IMR-90 (cell line): ENCODE measurements around the gene FUT7. TPM values are rescaled to one million over a fixed set of nuclear protein-coding genes. Genes with fewer than 3 reads are reported as not detected.

Experiments
- ATAC-seq: fragments of 200-7000 bp; cut with Tn5 transposase; 2 replicates; pipeline ENCODE4 v1.9.1; 2020; ENCODE audit warnings: low read depth, mild to moderate bottlenecking, moderate library complexity
- BruUV-seq: library from RNA; stranded (reverse); fragments of 400-500 nt; replicated peaks from 2 replicates; lab custom pipeline; 2021; lab: Mats Ljungman, UMichigan
- CTCF ChIA-PET: fragments of 300-600 bp; formaldehyde crosslinking; extraction: SDS; loops from one replicate; lab custom pipeline; 2021; ENCODE audit warnings: antibody characterized with exemption; lab: Yijun Ruan, JAX
- POLR2A ChIA-PET: fragments of 300-600 bp; sonication (Branson Sonifier 250); formaldehyde crosslinking; loops from one replicate; lab custom pipeline; 2022; ENCODE audit warnings: antibody characterized with exemption; ENCODE audit not compliant: unreplicated experiment; lab: Charles Lee
- DNase-seq: peaks from one replicate; pipeline ENCODE4 v3.0.0; 2013
- H2AFZ ChIP-seq: replicated peaks from 2 replicates; pipeline ENCODE3; 2013; ENCODE audit warnings: low read length, mild to moderate bottlenecking; ENCODE audit not compliant: poor library complexity
- H2AK5ac ChIP-seq: 2 replicates; pipeline ENCODE4 v1.6.1; 2013; ENCODE audit warnings: low read depth, low read length, inconsistent platforms
- H2AK9ac ChIP-seq: replicated peaks from 2 replicates; pipeline ENCODE3; 2013; ENCODE audit warnings: mild to moderate bottlenecking, low read depth, low read length, moderate library complexity; ENCODE audit not compliant: poor library complexity
- H2BK120ac ChIP-seq: 2 replicates; pipeline ENCODE4 v1.6.1; 2013; ENCODE audit warnings: low read depth, low read length, inconsistent platforms
- H2BK15ac ChIP-seq: 3 replicates; pipeline ENCODE4 v1.6.1; 2013; ENCODE audit warnings: low read depth, low read length, inconsistent platforms
- H2BK20ac ChIP-seq: 2 replicates; pipeline ENCODE4 v1.6.1; 2013; ENCODE audit warnings: low read depth, mild to moderate bottlenecking, inconsistent platforms, low read length, moderate library complexity
- H2BK5ac ChIP-seq: 2 replicates; pipeline ENCODE4 v1.6.1; 2013; ENCODE audit warnings: mild to moderate bottlenecking, low read depth, low read length, inconsistent platforms; ENCODE audit not compliant: poor library complexity, severe bottlenecking
- H3K14ac ChIP-seq: replicated peaks from 2 replicates; pipeline ENCODE4 v1.6.1; 2013; ENCODE audit warnings: low read depth, low read length, inconsistent platforms
- H3K18ac ChIP-seq: 2 replicates; pipeline ENCODE4 v1.6.1; 2013; ENCODE audit warnings: low read depth, low read length, control low read depth
- H3K23ac ChIP-seq: 2 replicates; pipeline ENCODE4 v1.6.1; 2013; ENCODE audit warnings: low read depth, low read length, inconsistent platforms
- H3K27ac ChIP-seq: 2 replicates; pipeline ENCODE4 v1.5.1; 2013; ENCODE audit warnings: mild to moderate bottlenecking, control low read depth, low read length; ENCODE audit not compliant: insufficient read depth
- H3K27me3 ChIP-seq: 2 replicates; pipeline ENCODE4 v1.6.1; 2013; ENCODE audit warnings: low read length; ENCODE audit not compliant: control insufficient read depth, insufficient read depth
- H3K36me3 ChIP-seq: 2 replicates; pipeline ENCODE4 v1.6.1; 2013; ENCODE audit warnings: low read length, mixed read lengths; ENCODE audit not compliant: control insufficient read depth, insufficient read depth
- H3K4ac ChIP-seq: 2 replicates; pipeline ENCODE4 v1.6.1; 2013; ENCODE audit warnings: low read depth, low read length, inconsistent platforms
- H3K4me1 ChIP-seq: 2 replicates; pipeline ENCODE4 v1.6.1; 2013; ENCODE audit warnings: low read length, mixed read lengths; ENCODE audit not compliant: control insufficient read depth, insufficient read depth
- H3K4me2 ChIP-seq: 2 replicates; pipeline ENCODE4 v1.6.1; 2013; ENCODE audit warnings: low read depth, mild to moderate bottlenecking, control low read depth, low read length, moderate library complexity
- H3K4me3 ChIP-seq: 2 replicates; pipeline ENCODE4 v1.5.1; 2013; ENCODE audit warnings: low read depth, mild to moderate bottlenecking, control low read depth, low read length, moderate library complexity; ENCODE audit not compliant: insufficient read depth
- H3K56ac ChIP-seq: 2 replicates; pipeline ENCODE4 v1.6.1; 2013; ENCODE audit warnings: low read length, inconsistent platforms; ENCODE audit not compliant: insufficient read depth; ENCODE audit errors: extremely low read depth
- H3K79me1 ChIP-seq, 2 experiments: 2 replicates each; pipeline ENCODE4 v1.6.1; 2013; ENCODE audit warnings: low read length in 2 of 2, inconsistent platforms in 1 of 2, low read depth in 1 of 2
- H3K9ac ChIP-seq: 2 replicates; pipeline ENCODE4 v1.6.1; 2013; ENCODE audit warnings: low read depth, low read length, control low read depth
- H3K9me1 ChIP-seq: 2 replicates; pipeline ENCODE4 v1.6.1; 2013; ENCODE audit warnings: low read length, inconsistent platforms; ENCODE audit not compliant: insufficient read depth
- H3K9me3 ChIP-seq: 2 replicates; pipeline ENCODE4 v1.6.1; 2013; ENCODE audit warnings: low read length; ENCODE audit not compliant: control insufficient read depth, insufficient read depth
- H4K20me1 ChIP-seq: 2 replicates; pipeline ENCODE4 v1.6.1; 2013; ENCODE audit warnings: low read length, inconsistent platforms; ENCODE audit not compliant: insufficient read depth
- H4K5ac ChIP-seq: 2 replicates; pipeline ENCODE4 v1.6.1; 2013; ENCODE audit warnings: mild to moderate bottlenecking, low read depth, low read length, control low read depth
- H4K8ac ChIP-seq, 2 experiments: 2 replicates each; pipeline ENCODE4 v1.6.1; 2013; ENCODE audit warnings: low read depth in 2 of 2, low read length in 2 of 2, control low read depth in 1 of 2, inconsistent platforms in 1 of 2
- H4K91ac ChIP-seq: 2 replicates; pipeline ENCODE4 v1.6.1; 2013; ENCODE audit warnings: low read depth, low read length, inconsistent platforms; ENCODE audit not compliant: insufficient read depth
- BHLHE40 ChIP-seq: fragments of 150-350 bp; IDR thresholded peaks from 2 replicates; pipeline ENCODE4 v1.6.1; 2016; ENCODE audit warnings: mild to moderate bottlenecking, low read depth, low read length
- CEBPB ChIP-seq: IDR thresholded peaks from 2 replicates; pipeline ENCODE4 v1.6.1; 2012; ENCODE audit warnings: low read depth, low read length, improper control_type of control experiment
- CHD1 ChIP-seq: IDR thresholded peaks from 2 replicates; pipeline ENCODE4 v1.6.1; 2012; ENCODE audit warnings: low read depth, low read length, improper control_type of control experiment
- FOS ChIP-seq: fragments of 150-350 bp; IDR thresholded peaks from 2 replicates; pipeline ENCODE4 v1.6.1; 2016; ENCODE audit warnings: low read depth, low read length
- MAFK ChIP-seq: IDR thresholded peaks from 2 replicates; pipeline ENCODE4 v1.6.1; 2012; ENCODE audit warnings: low read depth, low read length, improper control_type of control experiment
- MAZ ChIP-seq: IDR thresholded peaks from 2 replicates; pipeline ENCODE4 v1.6.1; 2012; ENCODE audit warnings: low read depth, mild to moderate bottlenecking, low read length, improper control_type of control experiment, moderate library complexity, borderline replicate concordance
- MXI1 ChIP-seq: IDR thresholded peaks from 2 replicates; pipeline ENCODE4 v1.6.1; 2012; ENCODE audit warnings: low read depth, mild to moderate bottlenecking, low read length, moderate library complexity, borderline replicate concordance
- NFE2L2 ChIP-seq: fragments of 150-350 bp; IDR thresholded peaks from 2 replicates; pipeline ENCODE4 v1.6.1; 2016; ENCODE audit warnings: low read depth, mild to moderate bottlenecking, low read length
- POLR2A ChIP-seq: IDR thresholded peaks from 2 replicates; pipeline ENCODE4 v1.6.1; 2012; ENCODE audit warnings: mild to moderate bottlenecking, low read depth, low read length
- RAD21 ChIP-seq: IDR thresholded peaks from 2 replicates; pipeline ENCODE4 v1.6.1; 2012; ENCODE audit warnings: low read length, improper control_type of control experiment
- RCOR1 ChIP-seq: IDR thresholded peaks from 2 replicates; pipeline ENCODE4 v1.6.1; 2012; ENCODE audit warnings: mild to moderate bottlenecking, low read length, improper control_type of control experiment; ENCODE audit not compliant: insufficient replicate concordance
- RFX5 ChIP-seq: IDR thresholded peaks from 2 replicates; pipeline ENCODE4 v1.8.0; 2012; ENCODE audit warnings: low read depth, mild to moderate bottlenecking, low read length, moderate library complexity
- SMC3 ChIP-seq: fragments of 150-350 bp; IDR thresholded peaks from 2 replicates; pipeline ENCODE4 v1.6.1; 2016; ENCODE audit warnings: low read depth, mild to moderate bottlenecking, antibody characterized with exemption, low read length, moderate library complexity
- WGBS, 2 experiments: methylation state at CpG; one replicate each; pipeline versions ENCODE4 v1.1.5 to v1.1.7; 2013; ENCODE audit warnings: missing lambda C conversion rate in 2 of 2; ENCODE audit not compliant: insufficient read length in 1 of 2; ENCODE audit errors: extremely low coverage in 2 of 2; 5-methylcytosine and 5-hydroxymethylcytosine counted together
- dilution Hi-C: fragments of 300-500 bp; cut with HindIII; formaldehyde crosslinking; loops from one replicate; pipeline ENCODE4 v1.14.3; 2018; ENCODE audit warnings: low sequenced_read_pairs; ENCODE audit not compliant: unreplicated experiment
- in situ Hi-C: fragments of 300-500 bp; cut with MboI; formaldehyde crosslinking; loops from 3 replicates; pipeline ENCODE4 v1.14.3; 2019; ENCODE audit warnings: low sequenced_read_pairs, inconsistent platforms, mixed read lengths
- intact Hi-C: fragments of 100-400 bp; cut with micrococcal nuclease; formaldehyde crosslinking; loops from 2 replicates; pipeline ENCODE4 v1.10.0; 2022
- polyA plus RNA-seq, 3 experiments: library from polyadenylated mRNA; depleted of rRNA; stranded (reverse); fragments of >200 nt; gene quantifications; 2 replicates each; pipeline ENCODE4 v1.2.3, GENCODE V29; 2012; ENCODE audit warnings: low replicate concordance in 1 of 3
- total RNA-seq: library from RNA; depleted of rRNA; stranded (reverse); fragments of >200 nt; gene quantifications from 2 replicates; pipeline ENCODE4 v1.2.3, GENCODE V29; 2012
- TF ChIP-seq, protein P1 (sequence below): fragments of 150-350 bp; IDR thresholded peaks from 2 replicates; pipeline ENCODE4 v1.6.1; 2016; ENCODE audit warnings: low read depth, mild to moderate bottlenecking, low read length, moderate library complexity, borderline replicate concordance
- TF ChIP-seq, protein P2 (sequence below): conservative IDR thresholded peaks from 2 replicates; pipeline ENCODE4 v1.5.1; 2012; ENCODE audit warnings: mild to moderate bottlenecking, low read depth, low read length, improper control_type of control experiment
- TF ChIP-seq, protein P3 (sequence below): fragments of 150-350 bp; IDR thresholded peaks from 2 replicates; pipeline ENCODE4 v1.6.1; 2017; ENCODE audit warnings: mild to moderate bottlenecking, antibody characterized with exemption, low read length, low read depth

The FUT7 gene
- total and polyA plus RNA-seq, 2 of the 4 experiments (the other 2 are of a cell fraction) = not detected

DNA sequence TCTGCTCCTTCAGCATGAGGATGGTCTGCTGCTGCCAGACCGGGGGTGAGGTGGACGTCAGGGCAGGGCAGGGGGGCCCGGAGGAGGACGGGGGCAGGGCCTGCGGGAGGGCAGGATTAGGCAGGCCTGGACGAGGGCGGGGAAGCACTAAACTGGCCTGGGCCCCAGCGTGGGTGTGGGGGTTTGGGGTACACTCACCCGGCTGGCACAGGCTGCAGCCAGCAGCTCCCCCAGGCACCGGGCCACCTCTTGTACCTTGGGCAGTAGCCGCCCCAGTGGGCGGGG lies 32.9 kb upstream of the FUT7 start:
- no TSS peak for BruUV-seq
- Histone ChIP-seq H2BK15ac (no peak overlapping the region), H3K4ac (no peak overlapping the region), H3K14ac (no peak overlapping the region), H2BK120ac (no peak overlapping the region), H3K9me3 (no peaks in the 10 kb centered on the region), H3K56ac (no peak overlapping the region), H3K4me3 (no peak overlapping the region), H3K18ac (no peak overlapping the region), H3K4me2 (no peak overlapping the region), H4K8ac (no peak overlapping the region), H3K23ac (no peak overlapping the region), H3K79me1 (peaks cover 2 to 11% of the 10 kb centered on the region in 2 experiments), H3K9ac (no peak overlapping the region), H3K27me3 (no peaks in the 10 kb centered on the region; the same call in 1 of the 2 replicates), H2BK5ac (no peak overlapping the region), H4K20me1 (no peaks in the 10 kb centered on the region), H4K91ac (no peak overlapping the region), H3K36me3 (no peaks in the 10 kb centered on the region), H4K5ac (no peak overlapping the region), H2AK5ac (no peak overlapping the region), H2AK9ac (no peak overlapping the region), H2BK20ac (no peak overlapping the region), H3K4me1 (peaks cover 3% of the 10 kb centered on the region; the same call in 1 of the 2 replicates), H2AFZ (no peak overlapping the region), H3K9me1 (no peaks in the 10 kb centered on the region), H3K27ac (no peak overlapping the region)
- ChIA-PET POLR2A (no interaction called here), CTCF (interaction anchor here (1.2 kb wide), 2 partner anchors 9 to 18 kb away, joined by 4 read pairs; partner anchors contain the start of gene NPDC1)
- DNase-seq = no peak
- intact Hi-C loops = no loop called here
- in situ Hi-C loops = no loop called here
- WGBS, 2 experiments = 90% methylated on average over 12 of the region's 12 CpGs; no CpG with 5 or more reads in 1 of the 2 experiments
- TF ChIP-seq BHLHE40 (no peak), RAD21 (no peak), RFX5 (no peak), SMC3 (no peak), RCOR1 (no peak), POLR2A (no peak), MXI1 (no peak), CHD1 (no peak), FOS (no peak), MAZ (no peak), NFE2L2 (no peak), MAFK (no peak), CEBPB (no peak)
- TF ChIP-seq, protein P1, sequence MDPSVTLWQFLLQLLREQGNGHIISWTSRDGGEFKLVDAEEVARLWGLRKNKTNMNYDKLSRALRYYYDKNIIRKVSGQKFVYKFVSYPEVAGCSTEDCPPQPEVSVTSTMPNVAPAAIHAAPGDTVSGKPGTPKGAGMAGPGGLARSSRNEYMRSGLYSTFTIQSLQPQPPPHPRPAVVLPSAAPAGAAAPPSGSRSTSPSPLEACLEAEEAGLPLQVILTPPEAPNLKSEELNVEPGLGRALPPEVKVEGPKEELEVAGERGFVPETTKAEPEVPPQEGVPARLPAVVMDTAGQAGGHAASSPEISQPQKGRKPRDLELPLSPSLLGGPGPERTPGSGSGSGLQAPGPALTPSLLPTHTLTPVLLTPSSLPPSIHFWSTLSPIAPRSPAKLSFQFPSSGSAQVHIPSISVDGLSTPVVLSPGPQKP = no peak
- TF ChIP-seq, protein P2, sequence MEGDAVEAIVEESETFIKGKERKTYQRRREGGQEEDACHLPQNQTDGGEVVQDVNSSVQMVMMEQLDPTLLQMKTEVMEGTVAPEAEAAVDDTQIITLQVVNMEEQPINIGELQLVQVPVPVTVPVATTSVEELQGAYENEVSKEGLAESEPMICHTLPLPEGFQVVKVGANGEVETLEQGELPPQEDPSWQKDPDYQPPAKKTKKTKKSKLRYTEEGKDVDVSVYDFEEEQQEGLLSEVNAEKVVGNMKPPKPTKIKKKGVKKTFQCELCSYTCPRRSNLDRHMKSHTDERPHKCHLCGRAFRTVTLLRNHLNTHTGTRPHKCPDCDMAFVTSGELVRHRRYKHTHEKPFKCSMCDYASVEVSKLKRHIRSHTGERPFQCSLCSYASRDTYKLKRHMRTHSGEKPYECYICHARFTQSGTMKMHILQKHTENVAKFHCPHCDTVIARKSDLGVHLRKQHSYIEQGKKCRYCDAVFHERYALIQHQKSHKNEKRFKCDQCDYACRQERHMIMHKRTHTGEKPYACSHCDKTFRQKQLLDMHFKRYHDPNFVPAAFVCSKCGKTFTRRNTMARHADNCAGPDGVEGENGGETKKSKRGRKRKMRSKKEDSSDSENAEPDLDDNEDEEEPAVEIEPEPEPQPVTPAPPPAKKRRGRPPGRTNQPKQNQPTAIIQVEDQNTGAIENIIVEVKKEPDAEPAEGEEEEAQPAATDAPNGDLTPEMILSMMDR = no peak
- TF ChIP-seq, protein P3, sequence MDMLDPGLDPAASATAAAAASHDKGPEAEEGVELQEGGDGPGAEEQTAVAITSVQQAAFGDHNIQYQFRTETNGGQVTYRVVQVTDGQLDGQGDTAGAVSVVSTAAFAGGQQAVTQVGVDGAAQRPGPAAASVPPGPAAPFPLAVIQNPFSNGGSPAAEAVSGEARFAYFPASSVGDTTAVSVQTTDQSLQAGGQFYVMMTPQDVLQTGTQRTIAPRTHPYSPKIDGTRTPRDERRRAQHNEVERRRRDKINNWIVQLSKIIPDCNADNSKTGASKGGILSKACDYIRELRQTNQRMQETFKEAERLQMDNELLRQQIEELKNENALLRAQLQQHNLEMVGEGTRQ = no peak
- dilution Hi-C loops = no loop called here
- no peak for ATAC-seq
